ENCODE results near the gene ALX4.

Gene ALX4

GRCh38 chr11:44248109-44248508 is 61.8 kb downstream of the ALX4 start:
- in situ Hi-C loops (cut with HindIII; ENCODE audit: low sequenced_read_pairs): no loop called here

DNA sequence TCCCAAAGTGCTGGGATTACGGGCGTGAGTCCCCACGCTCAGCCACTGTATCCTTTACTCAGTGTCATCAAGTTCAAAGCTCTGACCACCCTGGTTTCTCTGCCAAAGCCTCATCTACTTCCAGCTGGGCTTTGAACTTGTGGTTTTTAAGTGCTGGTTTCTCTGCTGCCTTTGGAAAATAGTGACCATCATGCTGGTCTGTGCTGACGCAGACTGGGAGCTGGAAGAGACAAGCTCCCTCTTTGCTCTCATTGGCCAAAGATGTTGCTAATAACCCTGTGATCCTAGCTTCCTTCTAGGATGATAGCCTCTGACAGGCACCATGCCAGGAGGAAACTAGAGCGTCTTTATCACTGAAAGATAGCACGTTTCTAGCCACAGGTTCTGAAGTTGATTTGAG is 62.4 kb downstream of the ALX4 start:
- in situ Hi-C loops (cut with HindIII; ENCODE audit: low sequenced_read_pairs): no loop called here

- in situ Hi-C loops (cut with HindIII; ENCODE audit: low sequenced_read_pairs): no loop called here
Observed at GRCh38 chr11:44246726-44247125, 63.2 kb downstream of the ALX4 start.

GRCh38 chr11:44244639-44245310 is 65.2 kb downstream of the ALX4 start:
- in situ Hi-C loops (cut with HindIII; ENCODE audit: low sequenced_read_pairs): no loop called here

GRCh38 chr11:44243595-44244343 is 66.2 kb downstream of the ALX4 start:
- in situ Hi-C loops (cut with HindIII; ENCODE audit: low sequenced_read_pairs): no loop called here

- in situ Hi-C loops (cut with HindIII; ENCODE audit: low sequenced_read_pairs): no loop called here
Observed at GRCh38 chr11:44243086-44243485, 66.9 kb downstream of the ALX4 start.

DNA sequence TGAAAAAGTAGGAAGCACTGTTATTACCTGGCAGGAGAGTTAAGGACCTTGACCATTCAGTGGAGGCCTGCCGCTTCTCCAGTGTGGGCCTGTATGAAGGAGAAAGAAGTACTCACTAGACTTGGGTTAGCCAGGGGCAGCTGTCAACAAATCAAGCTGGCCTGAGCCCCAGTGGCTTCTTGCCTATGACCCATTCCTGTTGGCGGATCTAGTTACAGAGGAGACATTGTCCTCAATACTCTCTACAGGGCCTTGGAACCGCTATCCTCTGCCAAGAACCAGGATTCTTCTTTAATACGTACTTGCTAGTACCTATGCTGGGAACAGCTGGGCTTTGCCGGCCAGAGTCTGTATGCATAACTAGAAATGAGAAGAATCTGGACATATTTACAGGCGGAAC is 68.1 kb downstream of the ALX4 start:
- in situ Hi-C loops (cut with HindIII; ENCODE audit: low sequenced_read_pairs): no loop called here

GRCh38 chr11:44237156-44237555 is 72.8 kb downstream of the ALX4 start:
- in situ Hi-C loops (cut with HindIII; ENCODE audit: low sequenced_read_pairs): no loop called here

DNA sequence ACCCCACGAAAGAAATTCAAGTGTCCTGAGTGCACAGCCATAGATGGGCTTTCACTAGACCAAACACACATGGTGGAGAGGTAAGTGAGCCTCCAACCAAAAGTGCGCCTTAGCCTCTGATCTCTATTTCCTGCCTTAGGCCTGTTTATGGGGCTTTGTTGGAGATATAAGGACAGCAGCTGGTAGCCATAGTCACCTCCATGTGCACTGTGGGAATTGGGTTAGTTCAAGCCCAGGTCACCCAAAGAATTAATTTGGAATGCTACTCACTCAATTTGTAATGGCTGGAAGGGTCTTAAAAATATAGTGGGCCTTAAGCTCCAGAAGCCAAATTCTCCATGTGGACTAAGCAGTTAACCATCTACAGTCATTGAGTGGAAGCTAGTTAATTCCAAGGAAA is 73.6 kb downstream of the ALX4 start:
- in situ Hi-C loops (cut with HindIII; ENCODE audit: low sequenced_read_pairs): no loop called here

DNA sequence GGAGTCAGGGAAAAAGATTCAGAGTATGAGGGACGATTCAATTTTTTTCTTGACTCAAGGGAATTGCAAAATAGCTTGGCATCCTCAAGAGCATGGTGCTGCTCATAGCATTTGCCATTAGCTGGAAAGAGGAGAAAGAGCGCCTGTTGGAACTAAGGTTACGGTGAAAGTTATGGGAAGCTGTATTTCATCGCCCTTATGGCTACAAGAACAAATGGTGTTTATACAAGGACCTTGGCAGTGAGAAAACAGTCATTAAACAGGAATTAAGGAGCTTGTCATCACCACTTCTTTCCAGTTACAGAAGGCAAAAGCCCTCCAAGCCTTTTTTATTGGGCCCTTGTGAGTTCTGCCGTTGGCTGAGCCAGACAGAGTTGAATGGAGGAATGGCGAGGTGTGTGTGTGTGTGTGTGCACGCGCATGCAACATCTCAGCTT is 74.2 kb downstream of the ALX4 start:
- in situ Hi-C loops (cut with HindIII; ENCODE audit: low sequenced_read_pairs): no loop called here

DNA sequence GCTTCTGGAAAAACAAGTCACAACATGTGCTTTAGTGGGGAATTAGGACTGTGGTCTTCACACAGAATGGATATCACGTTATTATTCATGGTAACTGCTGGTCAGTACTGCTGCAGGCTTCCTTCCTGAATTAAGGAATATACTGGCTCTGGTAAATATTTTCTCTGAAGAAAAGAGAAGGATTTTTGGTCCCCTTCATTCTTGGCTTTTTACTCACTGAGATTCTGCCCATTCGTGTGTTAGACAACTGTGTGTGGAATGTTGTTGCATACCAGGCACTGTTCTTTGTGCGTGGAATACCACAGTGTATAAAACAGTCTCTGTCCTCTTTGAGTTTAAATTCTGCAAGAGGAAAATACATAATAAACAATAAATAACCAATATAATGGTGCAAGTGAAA is 80.3 kb downstream of the ALX4 start:
- in situ Hi-C loops (cut with HindIII; ENCODE audit: low sequenced_read_pairs): no loop called here

DNA sequence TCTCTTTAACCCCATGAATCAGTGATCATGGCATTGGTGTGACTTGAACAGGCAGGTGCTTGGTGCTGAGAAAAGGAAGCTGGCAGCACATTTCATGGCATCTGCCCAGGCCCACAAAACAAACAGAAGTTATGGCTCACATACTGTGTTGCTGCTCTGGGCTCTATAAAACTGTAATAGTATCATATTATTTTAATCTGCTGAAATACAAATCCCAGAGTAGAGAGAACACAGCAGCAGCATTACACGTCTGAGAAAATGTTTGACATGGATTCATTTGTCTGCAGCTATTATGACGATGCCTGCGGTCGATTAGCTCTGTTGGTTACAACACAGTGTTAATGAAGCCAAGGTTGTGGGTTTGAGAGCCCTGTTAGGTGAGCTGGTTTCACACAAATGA is 80.8 kb downstream of the ALX4 start:
- in situ Hi-C loops (cut with HindIII; ENCODE audit: low sequenced_read_pairs): no loop called here

DNA sequence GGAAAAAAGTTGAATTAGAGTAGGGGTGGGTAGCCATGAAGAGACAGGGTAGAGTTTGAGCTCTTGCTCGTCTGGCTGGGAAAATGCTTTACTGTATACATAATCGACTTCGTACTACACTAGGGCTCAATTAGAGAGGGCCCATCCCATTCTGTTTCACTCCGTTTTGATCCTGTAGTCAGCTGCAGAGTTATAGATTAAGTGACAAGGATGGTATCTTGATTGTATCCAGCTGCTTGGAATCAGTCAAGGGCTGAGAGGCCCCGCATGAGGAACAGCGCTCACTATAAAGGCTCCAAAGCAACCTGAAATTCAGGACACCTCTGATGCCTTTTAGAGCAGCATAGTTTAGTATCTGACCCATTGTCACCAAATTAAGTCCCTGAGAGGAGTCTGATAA is 81.6 kb downstream of the ALX4 start:
- in situ Hi-C loops (cut with HindIII; ENCODE audit: low sequenced_read_pairs): no loop called here

DNA sequence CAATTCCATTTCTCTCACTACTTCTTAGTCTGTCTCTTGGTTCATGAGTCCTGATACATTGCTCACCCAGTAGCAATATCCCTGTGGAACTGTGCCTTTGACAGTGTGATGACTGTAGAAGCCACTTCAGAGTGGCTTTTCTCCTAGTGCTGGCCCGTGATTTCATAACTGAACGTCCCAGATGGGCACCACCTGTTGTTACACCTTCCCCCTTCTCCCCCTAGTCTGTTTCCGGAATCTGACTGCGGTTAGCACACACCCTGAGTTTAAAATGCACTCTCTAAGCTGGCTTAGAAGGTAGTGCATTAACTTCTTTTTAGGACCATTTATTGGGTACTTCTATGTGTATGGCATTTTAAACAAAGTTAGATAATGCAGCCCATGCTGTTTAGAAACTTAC is 83.0 kb downstream of the ALX4 start:
- in situ Hi-C loops (cut with HindIII; ENCODE audit: low sequenced_read_pairs): no loop called here

- in situ Hi-C loops (cut with HindIII; ENCODE audit: low sequenced_read_pairs): no loop called here
Observed at GRCh38 chr11:44226490-44226889, 83.4 kb downstream of the ALX4 start.

DNA sequence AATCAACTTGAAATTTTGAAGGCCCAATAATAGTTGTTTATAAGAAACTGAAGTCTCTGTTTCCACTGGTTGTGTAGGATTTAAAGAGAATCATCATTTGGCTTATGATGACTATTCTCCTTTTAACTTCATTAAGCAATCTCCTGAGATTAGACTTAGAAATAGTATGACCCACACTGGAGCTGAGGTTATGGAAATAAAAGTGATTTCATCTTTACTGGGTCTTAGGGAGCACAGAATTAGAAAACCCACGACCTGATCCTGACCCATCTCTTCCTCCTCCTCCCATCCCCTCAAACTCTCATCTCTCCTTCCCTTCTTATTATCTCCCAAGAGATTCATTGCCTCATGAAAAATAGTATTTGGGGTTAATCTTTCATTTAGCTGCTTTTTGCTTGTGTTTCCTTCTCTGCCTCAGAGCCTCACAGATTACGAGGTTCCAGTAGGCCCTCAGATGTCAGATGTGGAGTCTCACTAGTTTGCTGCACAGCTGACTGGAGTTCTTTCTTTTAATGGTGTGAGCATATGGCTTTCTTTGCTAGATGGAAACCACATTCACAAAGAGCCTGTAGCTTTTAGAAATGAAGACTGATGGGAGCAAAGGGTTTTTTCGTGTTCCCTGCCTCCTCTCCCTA is 85.0 kb downstream of the ALX4 start:
- in situ Hi-C loops (cut with HindIII; ENCODE audit: low sequenced_read_pairs): no loop called here

DNA sequence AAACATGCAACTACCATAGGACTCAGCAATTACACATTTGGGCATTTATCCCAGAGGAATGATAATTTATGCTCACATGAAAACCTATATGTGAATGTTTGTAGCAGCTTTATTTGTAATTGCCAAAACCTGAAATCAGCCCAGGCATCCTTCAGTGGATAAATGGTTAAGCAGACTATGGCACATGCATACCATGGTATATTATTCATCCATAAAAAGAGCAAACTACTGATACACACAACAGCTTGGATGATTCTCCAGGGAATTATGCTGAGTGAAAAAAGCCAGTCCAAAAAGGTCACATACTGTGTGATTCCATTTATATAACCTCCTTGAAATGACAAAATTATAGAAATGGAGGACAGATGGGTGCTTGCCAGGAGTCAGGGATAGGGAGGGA is 86.7 kb downstream of the ALX4 start:
- in situ Hi-C loops (cut with HindIII; ENCODE audit: low sequenced_read_pairs): no loop called here

DNA sequence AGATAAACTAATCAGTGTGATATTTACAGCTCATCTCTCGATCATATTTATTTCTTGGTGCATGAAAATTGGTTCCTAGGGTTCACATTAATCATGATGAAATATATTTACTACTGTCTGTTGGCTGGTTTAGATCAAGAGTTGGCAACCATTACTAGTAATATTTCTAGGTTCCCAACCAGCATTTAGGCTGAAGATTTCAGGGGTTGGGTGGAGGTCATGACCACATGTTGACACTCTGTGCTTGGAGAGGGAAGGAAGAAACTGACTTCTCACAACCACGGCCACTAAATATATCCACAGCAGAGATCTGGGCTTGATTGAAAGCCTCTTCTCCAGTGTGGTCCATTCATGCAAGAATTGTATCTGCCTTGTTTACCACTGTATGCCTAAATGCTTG is 87.9 kb downstream of the ALX4 start:
- in situ Hi-C loops (cut with HindIII; ENCODE audit: low sequenced_read_pairs): no loop called here

GRCh38 chr11:44221456-44221855 is 88.5 kb downstream of the ALX4 start:
- in situ Hi-C loops (cut with HindIII; ENCODE audit: low sequenced_read_pairs): no loop called here

DNA sequence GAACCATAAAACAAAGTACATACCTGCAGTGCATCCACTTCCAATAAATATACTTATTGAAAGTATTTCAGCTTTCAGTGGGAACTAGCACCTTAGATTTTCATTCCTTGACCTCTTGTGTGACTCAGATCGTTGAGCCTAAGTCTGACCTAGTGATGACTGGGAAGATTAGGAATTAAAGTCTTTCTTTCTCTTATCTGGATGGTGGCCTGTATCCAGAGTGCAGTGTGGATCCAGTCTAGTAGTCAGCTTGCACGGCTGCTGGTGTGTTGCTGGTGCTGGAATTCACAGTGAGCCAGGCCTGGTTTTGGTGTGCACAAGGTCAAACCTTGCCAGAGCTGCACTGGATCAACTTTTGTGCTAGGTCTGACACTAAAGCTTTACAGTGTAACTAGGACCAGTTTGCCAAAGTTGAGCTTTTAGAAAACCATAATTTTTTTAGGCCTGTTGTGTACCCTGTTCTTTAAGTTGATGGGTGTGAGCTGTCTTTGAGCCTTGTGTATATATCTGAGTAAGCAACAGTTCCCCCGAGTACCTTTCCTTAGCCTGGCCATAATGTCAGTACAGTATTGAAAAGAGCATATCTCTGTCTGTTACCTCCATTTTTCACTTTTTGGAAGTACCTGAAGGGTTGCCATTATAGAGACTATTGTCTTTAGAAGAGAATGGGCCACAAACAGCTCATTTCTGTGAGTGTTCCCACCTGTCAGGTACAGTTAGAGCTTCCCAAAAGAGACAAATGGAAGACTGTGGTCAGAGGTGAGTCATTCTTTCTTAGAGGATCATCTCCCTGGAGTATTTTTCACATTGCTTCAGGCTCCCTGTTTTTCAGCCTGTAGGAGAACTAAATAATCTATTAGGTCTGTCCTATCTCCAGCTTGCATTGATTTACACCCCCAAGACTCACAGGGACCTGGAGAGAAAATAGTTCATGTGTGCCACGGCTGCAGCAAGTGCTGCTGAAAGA is 89.8 kb downstream of the ALX4 start:
- in situ Hi-C loops (cut with HindIII; ENCODE audit: low sequenced_read_pairs): no loop called here

DNA sequence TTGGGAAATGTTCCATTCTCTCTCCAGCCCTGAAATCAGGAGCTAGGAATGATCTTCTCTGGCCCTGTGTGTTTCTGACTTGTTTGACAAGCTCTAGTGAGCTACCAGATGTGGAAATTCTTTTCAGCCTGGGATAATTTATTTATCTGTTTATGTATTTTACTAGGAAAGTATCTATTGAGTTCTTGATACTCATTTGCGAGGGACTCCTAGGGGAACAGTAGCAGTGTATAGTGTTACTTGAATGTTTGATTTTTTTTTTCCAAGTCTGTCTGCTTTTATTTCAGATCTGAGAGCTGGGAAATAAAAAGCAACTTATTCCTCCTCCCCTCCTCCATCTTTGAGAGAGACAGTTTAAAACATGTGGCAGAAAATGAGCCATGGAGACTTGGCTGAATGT is 92.5 kb downstream of the ALX4 start:
- in situ Hi-C loops (cut with HindIII; ENCODE audit: low sequenced_read_pairs): no loop called here
